ENCODE results near the gene FOCAD. TPM values are rescaled to one million over a fixed set of nuclear protein-coding genes. Genes with fewer than 3 reads are reported as not detected.

FOCAD gene
- total RNA-seq, 1 experiment from 2014 or later = 43.3 TPM

DNA sequence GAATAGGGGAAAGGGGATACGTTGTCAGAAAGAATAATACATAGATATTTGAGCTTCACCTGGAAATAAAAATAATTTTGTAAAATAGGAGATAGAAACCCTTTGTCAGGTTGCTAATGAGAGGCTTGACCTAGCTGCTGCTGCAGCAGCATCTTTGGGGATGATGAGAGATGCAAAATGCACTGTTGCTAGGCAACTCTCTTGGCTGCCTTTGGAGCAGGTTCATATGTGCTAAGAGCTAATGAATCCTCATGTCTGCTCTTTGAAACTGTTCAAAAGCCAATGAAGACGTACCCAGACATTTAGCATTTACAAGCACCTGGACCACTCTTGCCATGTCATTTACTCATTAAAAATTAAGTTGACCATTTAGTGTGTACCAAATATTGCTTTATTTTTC is 121.7 kb downstream of the FOCAD start:
- H3K27me3 ChIP-seq (ENCODE audit: insufficient read depth, low read length) = no peaks in the 10 kb centered on the region
- no peaks in the 10 kb centered on the region for H3K23me2 ChIP-seq (ENCODE audit: insufficient read length, low read depth, low read length, poor library complexity, severe bottlenecking)
- H3K9me3 Mint-ChIP-seq = no peaks in the 10 kb centered on the region
- H2BK12ac ChIP-seq (ENCODE audit: insufficient read length, low read depth, low read length) = no peak overlapping the region
- H3K9me3 ChIP-seq (ENCODE audit: control insufficient read depth, low read depth, low read length) = no peaks in the 10 kb centered on the region
- H3K4ac ChIP-seq (ENCODE audit: low read depth, low read length) = no peak overlapping the region
- no peaks in the 10 kb centered on the region for H3K27me3 Mint-ChIP-seq (ENCODE audit: low read depth)
- no peaks in the 10 kb centered on the region for H3K79me2 ChIP-seq (ENCODE audit: insufficient read depth, low read length)
- no peak overlapping the region for H2AK5ac ChIP-seq (ENCODE audit: insufficient read length, low read length)
- no peak overlapping the region for H4K8ac ChIP-seq (replicated peaks; ENCODE audit: insufficient read length, low read depth, low read length)
- H3K9ac ChIP-seq (ENCODE audit: extremely low read depth, insufficient read length, low read length) = no peak overlapping the region
- H2BK15ac ChIP-seq (ENCODE audit: low read depth, low read length) = no peak overlapping the region
- no peak overlapping the region for H2BK20ac ChIP-seq (ENCODE audit: low read depth, low read length, poor library complexity, severe bottlenecking)
- H3K4me2 ChIP-seq (ENCODE audit: insufficient read depth, insufficient read length, low read length) = no peak overlapping the region
- H3K14ac ChIP-seq (ENCODE audit: insufficient read depth, low read length) = no peak overlapping the region
- H3T11ph ChIP-seq (ENCODE audit: low read length) = no peak overlapping the region
- peaks cover 7% of the 10 kb centered on the region in 2 experiments for H3K4me1 Mint-ChIP-seq
- H3K27ac ChIP-seq (ENCODE audit: insufficient read length, low read depth, low read length) = no peak overlapping the region
- H4K91ac ChIP-seq (ENCODE audit: insufficient read length, low read depth, low read length) = no peak overlapping the region
- no peak for DNase-seq
- no peak overlapping the region for H3K4me3 Mint-ChIP-seq
- no peaks in the 10 kb centered on the region for H3K36me3 Mint-ChIP-seq (ENCODE audit: insufficient read depth in 1 of 3, low read depth in 3 of 3)
- WGBS (ENCODE audit: extremely low coverage, insufficient read length, low lambda C conversion rate) = 100% methylated on average over 1 of the region's 2 CpGs
- no peaks in the 10 kb centered on the region for H3K79me1 ChIP-seq (ENCODE audit: insufficient read depth, low read depth, low read length, poor library complexity, severe bottlenecking)
- H3K18ac ChIP-seq (ENCODE audit: insufficient read length, low read depth, low read length) = no peak overlapping the region
- no peak overlapping the region for H3K23ac ChIP-seq (ENCODE audit: insufficient read length, low read depth, low read length)
- H3K56ac ChIP-seq (ENCODE audit: insufficient read length, low read depth, low read length) = no peak overlapping the region
- no peak overlapping the region for H3K27ac Mint-ChIP-seq
- H2BK120ac ChIP-seq (ENCODE audit: low read depth, low read length, poor library complexity, severe bottlenecking) = no peak overlapping the region
- no peaks in the 10 kb centered on the region for H4K20me1 ChIP-seq (ENCODE audit: control insufficient read depth, insufficient read depth, insufficient read length)
- no peak overlapping the region for H2BK5ac ChIP-seq (ENCODE audit: insufficient read length, low read length)
- TF ChIP-seq, protein P1, sequence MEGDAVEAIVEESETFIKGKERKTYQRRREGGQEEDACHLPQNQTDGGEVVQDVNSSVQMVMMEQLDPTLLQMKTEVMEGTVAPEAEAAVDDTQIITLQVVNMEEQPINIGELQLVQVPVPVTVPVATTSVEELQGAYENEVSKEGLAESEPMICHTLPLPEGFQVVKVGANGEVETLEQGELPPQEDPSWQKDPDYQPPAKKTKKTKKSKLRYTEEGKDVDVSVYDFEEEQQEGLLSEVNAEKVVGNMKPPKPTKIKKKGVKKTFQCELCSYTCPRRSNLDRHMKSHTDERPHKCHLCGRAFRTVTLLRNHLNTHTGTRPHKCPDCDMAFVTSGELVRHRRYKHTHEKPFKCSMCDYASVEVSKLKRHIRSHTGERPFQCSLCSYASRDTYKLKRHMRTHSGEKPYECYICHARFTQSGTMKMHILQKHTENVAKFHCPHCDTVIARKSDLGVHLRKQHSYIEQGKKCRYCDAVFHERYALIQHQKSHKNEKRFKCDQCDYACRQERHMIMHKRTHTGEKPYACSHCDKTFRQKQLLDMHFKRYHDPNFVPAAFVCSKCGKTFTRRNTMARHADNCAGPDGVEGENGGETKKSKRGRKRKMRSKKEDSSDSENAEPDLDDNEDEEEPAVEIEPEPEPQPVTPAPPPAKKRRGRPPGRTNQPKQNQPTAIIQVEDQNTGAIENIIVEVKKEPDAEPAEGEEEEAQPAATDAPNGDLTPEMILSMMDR (conservative IDR thresholded peaks at IDR 0.05) = no peak
- H3K4me1 ChIP-seq (ENCODE audit: insufficient read depth, low read length) = no peaks in the 10 kb centered on the region
- no peak overlapping the region for H4K5ac ChIP-seq (ENCODE audit: insufficient read length, low read depth, low read length)
- no peak overlapping the region for H2AFZ ChIP-seq (ENCODE audit: low read length)
